Embryonic facial prominence (tissue), 1 donor: ENCODE results near the gene CLDN7.

Experiments used
- DNase-seq: peaks from one replicate; pipeline ENCODE4 v3.0.0-alpha.2; 2016; ENCODE audit errors: extremely low spot score

The CLDN7 gene

DNA sequence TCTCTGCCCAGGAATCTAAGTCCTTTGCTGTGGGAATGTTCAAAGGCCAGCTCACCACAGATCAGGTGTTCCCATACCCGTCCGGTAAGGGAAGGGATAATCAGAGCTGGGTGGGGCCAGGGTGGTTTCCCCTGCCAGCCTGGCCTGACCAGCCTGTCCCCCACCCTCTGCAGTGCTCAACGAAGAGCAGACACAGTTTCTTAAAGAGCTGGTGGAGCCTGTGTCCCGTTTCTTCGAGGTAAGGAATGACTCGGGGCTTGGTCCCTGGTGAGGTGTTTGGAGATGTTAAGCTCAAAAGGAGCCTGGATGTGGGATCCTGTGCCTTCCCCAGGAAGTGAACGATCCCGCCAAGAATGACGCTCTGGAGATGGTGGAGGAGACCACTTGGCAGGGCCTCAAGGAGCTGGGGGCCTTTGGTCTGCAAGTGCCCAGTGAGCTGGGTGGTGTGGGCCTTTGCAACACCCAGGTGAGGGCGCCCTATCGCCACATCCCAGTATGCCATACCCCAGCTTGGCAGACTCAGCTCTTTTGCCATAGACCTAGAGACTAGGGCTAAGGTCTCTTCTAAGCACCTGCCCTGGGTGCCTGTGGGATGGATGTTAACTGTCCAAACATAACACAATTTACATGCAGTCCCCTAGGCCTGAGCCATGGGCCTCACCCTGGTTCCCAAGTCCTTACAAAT lies 41.5 kb downstream of the CLDN7 start:
- no peak for DNase-seq

DNA sequence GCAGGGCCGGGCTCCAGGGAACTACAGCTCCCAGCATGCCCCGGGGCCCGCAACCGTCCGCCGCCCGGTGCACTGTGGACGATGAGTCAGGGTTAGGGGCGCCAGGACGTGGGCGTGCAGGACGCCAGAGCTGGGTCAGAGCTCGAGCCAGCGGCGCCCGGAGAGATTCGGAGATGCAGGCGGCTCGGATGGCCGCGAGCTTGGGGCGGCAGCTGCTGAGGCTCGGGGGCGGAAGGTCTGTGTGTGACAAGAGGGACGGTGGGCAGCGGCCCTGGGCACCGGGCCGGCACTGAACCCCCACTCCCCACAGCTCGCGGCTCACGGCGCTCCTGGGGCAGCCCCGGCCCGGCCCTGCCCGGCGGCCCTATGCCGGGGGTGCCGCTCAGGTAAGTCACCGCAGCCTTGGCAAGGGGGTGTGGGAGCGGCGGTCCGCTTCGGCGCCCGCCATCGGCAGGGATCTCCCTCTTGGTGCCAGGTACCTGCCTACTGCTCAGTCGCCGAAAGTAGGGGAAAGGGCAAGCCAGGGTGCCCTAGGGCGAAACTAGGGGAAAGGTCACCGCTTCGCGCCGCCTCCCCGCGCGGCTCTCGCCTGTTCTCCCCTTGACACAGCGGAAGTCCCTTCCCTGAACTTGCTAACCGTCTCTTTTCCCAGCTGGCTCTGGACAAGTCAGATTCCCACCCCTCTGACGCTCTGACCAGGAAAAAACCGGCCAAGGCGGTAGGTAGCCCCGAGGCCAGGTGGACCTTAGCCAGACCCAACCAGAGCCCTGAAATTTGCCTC lies 42.3 kb downstream of the CLDN7 start, which contains the start of the genes ACADVL and DLG4:
ACADVL (plus strand) TSS at position 127 of the 781 bp plus-strand sequence; CDS start at position 174, 47 bp downstream.
DLG4 (minus strand) TSS at position 25 of the 781 bp plus-strand sequence.
- peak; percentile 61 for DNase-seq

DNA sequence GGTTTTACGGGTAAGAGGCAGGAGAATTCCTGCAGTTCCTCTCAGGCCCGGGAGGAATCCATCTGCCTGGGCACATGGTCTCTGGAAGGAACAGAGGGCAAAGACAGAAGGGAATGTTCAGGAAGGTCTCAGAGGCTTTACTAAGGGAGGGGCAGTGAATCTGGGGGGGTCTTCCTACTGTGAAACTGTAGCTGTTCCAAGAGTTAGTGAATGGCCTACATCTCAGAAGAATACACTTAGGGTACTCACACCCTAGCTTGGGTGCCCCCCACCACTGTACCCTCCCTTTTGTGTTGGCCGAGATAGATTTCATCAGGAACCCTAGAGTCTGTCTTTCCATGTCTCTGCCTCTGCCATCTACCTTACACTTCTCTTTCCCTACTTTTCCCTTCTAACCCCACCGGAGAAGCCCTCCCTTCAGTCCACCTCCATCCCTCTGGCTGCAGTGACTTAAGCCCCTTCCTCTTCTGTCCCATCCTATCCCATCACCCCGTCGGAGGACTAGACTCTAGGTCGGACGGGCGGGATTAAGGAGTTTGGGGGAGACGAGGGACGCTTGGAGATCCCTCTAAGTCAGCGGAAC lies 43.0 kb downstream of the CLDN7 start:
- DNase-seq = no peak

DNA sequence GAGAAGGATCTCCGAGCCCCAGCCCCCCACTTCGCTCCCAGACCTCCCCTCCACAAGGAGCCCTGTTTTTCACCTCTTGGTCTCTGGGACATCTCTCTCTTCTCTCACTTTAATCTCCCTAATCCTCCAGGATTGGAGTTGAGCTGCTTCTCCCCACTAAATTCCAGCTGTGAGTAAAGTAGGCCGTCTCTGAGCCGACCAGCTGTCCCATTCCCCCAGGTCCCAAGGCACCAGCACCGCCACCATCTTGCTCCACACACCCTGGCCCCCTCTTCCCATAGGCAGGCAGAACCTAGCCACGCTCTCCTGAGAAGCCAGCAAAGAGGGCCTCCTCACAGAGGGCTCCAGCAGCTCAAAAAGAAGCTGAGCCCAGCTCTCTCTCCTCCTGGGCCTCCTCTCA lies 43.5 kb downstream of the CLDN7 start:
- DNase-seq = no peak

DNA sequence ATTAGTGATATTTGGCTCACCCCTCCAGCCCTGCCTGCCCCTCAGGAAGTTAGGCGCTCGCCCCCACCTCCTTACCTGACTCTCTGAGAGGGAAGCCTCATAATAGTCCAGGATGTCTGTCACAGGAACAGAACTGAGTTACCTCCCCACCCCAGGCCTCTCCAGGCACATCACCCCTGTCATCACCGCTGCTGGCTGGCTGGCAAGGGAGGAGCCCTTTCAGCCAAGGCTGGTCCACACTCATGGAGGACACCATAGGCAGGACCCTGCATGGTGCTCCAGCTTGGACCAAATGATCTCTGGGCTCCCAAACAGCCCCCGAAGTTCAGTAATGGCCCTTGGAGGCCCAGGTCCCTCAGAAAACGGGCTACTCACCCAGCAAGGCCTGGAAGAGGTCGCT lies 44.1 kb downstream of the CLDN7 start:
- no peak for DNase-seq

DNA sequence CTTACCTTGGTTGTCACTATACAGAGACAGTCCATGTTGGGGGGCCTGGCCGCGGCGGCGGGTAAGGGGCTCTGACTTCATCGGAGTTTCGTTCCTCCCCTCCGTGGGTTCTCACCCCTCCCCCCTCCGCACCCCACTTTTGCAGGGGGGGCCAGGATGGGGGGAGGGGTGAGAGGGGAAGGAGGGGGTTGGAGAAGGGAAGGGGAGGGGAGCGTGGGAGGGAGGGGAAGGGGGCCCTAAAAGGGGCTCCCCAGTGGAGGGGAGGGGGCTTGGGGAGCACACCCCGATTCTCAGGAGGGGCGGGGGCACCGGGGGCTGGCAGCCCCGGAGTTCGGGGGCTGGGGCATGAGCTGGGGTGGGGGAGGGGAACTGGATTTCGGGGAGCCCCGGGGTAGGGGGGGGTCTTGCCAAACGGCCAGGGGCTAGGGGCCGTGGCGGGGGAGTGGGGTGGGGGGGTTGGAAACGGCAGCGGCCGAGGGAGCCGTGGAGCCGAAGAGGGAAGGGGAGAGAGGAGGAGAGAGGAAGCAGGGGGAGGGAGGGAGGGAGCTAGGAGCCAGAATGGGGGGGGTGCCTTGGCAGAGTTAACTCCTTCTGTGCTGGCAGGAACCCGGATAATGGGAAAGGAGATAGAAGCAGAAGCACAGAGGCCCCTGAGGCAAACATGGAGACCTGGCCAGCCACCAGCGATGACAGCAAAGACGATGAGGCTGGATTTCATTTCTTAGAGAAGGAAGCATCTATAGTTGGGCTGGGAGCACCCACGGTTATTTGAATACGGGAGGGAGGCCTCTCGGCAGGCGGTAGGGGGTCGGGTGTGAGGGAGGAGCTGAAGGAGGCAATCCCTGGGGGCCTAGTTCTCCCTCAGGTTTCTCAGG lies 44.9 kb downstream of the CLDN7 start:
- DNase-seq = peak; percentile 85

DNA sequence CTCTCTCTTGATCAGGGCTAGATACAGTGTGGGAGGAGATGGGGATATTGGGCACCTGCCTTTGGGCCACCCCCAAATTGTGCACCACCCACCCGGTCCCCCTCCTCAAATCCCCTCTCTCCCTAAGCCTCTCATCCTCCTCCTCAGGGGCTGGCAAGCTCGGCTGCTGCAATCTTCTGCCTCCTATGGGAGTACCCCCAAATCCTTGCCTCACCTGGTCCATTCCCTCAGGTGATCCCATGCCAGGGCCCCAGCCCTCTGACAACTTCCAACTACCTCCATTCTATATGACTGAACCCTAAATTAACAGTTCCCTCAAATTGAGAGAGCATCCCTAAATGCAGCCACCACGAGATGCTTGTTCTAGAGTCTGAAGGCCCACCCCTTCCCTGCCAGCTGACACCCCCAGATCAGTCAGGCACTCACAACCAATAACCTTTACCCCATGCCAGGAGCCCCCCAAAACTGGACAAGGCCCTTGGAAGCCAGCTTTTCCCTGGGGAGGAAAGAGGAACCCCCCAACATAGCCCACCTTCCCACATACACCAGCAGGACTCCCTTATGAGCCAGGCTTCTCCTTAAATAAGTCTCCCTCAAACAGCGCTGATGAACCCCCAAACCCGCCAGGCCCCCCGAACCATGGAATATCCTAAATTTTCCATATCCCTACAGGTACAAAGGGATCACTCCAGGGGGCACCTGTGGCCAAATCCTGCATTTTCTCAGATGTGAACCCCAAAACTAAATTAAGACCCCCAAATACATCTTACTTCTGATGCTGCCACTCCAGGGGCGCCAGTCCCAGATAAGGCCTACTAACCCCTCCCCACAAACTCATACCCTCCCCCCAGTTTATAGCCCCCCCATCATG lies 45.8 kb downstream of the CLDN7 start:
- DNase-seq = no peak

DNA sequence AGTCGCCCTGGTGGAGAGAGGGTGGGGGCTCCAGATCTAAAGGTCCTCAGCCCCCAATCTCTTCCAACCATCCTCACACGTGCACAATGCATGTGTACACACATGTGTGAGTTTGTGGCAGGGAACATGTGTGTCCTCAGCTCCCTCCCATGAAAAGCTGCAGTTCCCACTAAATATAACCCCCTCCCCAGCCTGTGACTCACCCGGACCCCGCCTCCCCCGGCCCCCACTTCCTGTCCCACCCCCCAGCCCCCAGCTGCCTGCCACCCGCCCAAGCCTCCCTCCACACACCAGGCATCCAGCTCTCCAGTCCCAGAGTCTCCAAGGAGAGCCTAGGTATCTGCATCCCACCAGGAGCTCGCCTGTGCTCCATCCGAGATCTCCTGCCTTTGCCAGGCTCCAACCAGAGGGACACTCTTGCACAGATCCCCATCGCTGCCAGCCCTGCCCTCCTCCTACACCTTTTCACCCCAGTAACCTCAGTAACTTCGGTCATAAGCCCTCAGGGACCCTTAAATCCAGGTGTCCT lies 46.6 kb downstream of the CLDN7 start:
- DNase-seq = peak; percentile 12

DNA sequence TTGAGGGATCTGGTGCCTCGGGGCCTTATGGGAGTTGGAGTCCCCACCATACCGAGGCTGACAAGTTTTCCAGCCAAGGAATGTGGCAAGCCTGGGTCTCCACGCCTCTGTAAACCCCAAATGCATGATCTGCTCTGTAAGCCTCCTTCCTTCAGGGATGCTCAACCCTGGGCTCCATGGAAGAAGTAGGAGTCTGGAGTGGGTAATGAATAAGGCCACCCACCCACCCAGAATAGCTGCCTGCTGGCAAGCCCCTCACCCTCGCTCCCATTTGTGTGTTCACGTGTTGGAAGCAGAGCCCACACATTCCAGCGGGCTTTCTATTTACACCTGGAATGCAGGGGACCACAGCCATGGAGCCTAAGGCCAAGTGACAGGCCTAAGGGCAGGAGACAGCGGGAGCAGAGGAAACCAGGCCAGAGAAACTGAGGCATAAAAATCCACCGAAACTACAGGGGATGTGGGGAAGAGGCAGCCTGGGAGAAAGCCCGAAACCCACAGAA lies 47.1 kb downstream of the CLDN7 start:
- no peak for DNase-seq

DNA sequence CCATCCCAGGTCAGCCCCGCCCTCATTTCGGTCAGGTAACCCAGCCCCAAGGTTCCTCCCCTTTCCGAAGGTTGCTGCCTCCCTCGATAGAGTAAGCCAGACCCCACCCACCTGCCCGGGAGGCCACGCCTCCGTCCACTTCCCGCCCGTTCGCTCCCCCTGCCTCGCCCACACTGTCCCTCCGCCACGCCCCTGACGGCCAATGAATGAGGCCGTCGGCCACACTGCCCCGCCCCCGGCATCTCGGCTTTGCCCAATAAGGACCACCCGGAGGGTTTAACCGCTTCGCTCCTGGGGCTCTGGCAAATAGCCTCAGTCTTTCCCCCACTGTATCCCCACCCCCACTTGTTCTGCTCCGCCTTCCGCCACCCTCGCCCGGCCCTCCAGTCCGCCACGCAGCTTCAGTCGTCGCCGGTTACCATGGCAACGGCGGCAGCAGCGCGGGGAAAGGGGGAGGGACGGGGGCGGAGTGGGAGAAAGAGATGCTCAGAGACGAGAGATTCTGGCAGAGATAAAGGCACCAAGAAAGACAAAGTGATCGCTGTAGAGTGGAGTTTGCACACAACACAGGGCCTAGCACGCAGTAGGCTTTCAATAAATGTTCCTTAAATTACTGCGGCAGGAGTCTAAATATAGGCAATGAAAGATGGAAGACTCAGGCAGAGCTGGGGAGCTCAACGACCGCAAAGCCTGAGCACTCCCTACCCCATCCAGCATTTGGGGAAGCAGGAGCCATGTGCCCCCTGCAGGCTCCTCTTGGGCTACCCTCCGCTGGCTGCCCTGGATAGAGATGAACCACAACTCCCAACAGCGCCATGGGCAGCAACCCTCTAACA lies 47.8 kb downstream of the CLDN7 start:
- peak; percentile 96 for DNase-seq

DNA sequence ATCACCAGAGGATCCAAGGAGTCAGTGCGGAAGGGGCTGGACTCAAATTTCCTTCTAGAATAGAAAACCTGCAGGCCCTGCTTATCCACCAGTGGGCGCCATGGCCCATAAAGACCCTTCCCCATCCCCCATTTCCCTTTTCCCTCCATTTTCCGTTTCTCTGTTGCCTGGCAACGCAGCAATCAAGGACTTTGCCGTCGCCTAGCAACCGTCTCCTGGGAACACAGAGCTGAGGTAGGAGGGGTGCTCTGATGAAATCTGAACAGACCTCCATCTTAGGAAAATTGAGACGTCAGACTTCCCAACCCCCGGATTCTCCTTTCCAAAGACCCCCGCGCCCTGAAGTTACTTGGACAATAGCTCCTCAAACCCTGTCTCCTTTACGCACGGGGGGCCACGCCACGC lies 48.4 kb downstream of the CLDN7 start:
- DNase-seq = peak; percentile 97

DNA sequence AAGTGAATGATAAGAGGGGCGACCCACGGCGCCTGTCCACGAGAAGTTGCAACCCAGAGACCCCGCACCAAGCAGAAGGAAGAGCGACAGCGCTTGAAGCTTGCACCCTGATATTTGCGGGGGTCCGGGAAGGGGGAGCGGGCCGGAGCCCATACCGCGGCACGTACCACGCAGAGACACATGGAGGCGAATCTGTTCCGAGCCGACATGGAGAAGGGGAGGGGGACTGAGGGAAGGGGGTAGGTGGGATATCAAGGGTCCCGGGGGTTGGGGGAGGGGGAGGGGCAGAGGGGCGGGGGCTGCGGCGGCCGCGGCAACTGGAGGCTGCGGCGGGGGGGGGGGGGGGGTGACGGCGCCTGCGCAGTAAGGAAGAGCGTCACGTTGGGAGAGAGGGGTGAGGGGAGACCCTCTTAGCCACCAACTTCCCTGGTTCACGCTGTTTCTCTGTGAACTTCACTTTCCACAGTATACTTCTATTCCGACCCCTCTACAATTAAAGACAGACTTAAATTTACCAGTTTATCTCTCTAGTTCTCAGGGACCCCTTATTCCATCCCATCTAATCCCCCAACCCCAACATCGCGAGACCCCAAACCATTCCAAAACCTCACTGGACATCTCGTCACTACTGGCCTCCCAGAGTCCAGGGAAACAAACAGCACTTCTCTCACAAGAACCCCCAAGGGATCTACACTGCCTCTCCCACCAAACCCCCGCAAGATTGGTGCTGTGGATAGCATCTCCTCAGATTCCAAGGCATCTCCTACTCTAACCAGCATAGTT lies 50.6 kb downstream of the CLDN7 start:
- DNase-seq = no peak
